HCT116 (cell line): ENCODE data around the gene PRMT9. TPM values are rescaled to one million over a fixed set of nuclear protein-coding genes. Genes with fewer than 3 reads are reported as not detected.

Source experiments
- ATAC-seq: fragments of 200-7000 bp; cut with Tn5 transposase; 2 replicates; pipeline ENCODE4 v1.9.1; 2020; ENCODE audit warnings: mild to moderate bottlenecking, moderate library complexity
- BruUV-seq: library from RNA; stranded (reverse); fragments of 400-500 nt; replicated peaks from 2 replicates; lab custom pipeline; 2021; lab: Mats Ljungman, UMichigan
- CTCF ChIA-PET: fragments of 300-600 bp; sonication (Branson Sonifier 250); formaldehyde crosslinking; loops from one replicate; lab custom pipeline; 2021; ENCODE audit warnings: antibody characterized with exemption; lab: Charles Lee
- POLR2A ChIA-PET: fragments of 300-600, 350-600 bp; sonication (Branson Sonifier 250); formaldehyde crosslinking; loops from one replicate; lab custom pipeline; 2021; ENCODE audit warnings: antibody characterized with exemption; lab: Charles Lee
- RAD21 ChIA-PET, 2 experiments: fragments of 300-600 bp; sonication (Branson Sonifier 250); formaldehyde crosslinking; loops; one replicate each; lab custom pipeline; 2023; ENCODE audit warnings: low total read pairs in 2 of 2; ENCODE audit not compliant: uncharacterized antibody in 2 of 2, unreplicated experiment in 2 of 2, low non-redundant PET in 1 of 2; lab: Charles Lee
- DNase-seq: peaks from one replicate; pipeline ENCODE4 v3.0.0-alpha.2; 2010; ENCODE audit warnings: low read depth, low spot score
- H2AFZ ChIP-seq: fragments of 200-600 bp; shearing (Covaris generic), sonication (generic); 2 replicates; pipeline ENCODE4 v1.6.1; 2017; ENCODE audit warnings: low read depth, mixed run types, mixed read lengths, antibody characterized with exemption, low read length; ENCODE audit not compliant: poor library complexity, severe bottlenecking
- H3K27ac ChIP-seq: 2 replicates; pipeline ENCODE4 v1.5.1; 2012; ENCODE audit warnings: low read depth, low read length
- H3K27me3 ChIP-seq: fragments of 200-600 bp; sonication (generic); 2 replicates; pipeline ENCODE4 v1.6.1; 2016; ENCODE audit warnings: mixed run types, low read length, mixed read lengths; ENCODE audit not compliant: insufficient read depth
- H3K36me3 ChIP-seq, 2 experiments: fragments of 200-500 bp in 1 of 2; fragments of 200-600 bp in 1 of 2; sonication (Bioruptor generic) in 1 of 2; sonication (generic) in 1 of 2; 2 replicates each; pipeline versions ENCODE4 v1.5.1 to v1.6.1; 2014 to 2016; ENCODE audit warnings: low read length in 2 of 2, inconsistent platforms in 1 of 2, mixed read lengths in 1 of 2, mixed run types in 1 of 2; ENCODE audit not compliant: insufficient read depth in 2 of 2, control insufficient read depth in 1 of 2
- H3K4me1 ChIP-seq, 2 experiments: fragments of 200-600 bp in 1 of 2; sonication (generic) in 1 of 2; 2 replicates each; pipeline versions ENCODE4 v1.5.1 to v1.6.1; 2012 to 2017; ENCODE audit warnings: low read length in 2 of 2, inconsistent platforms in 1 of 2, mild to moderate bottlenecking in 1 of 2, mixed read lengths in 1 of 2, mixed run types in 1 of 2, moderate library complexity in 1 of 2; ENCODE audit not compliant: insufficient read depth in 2 of 2, control insufficient read depth in 1 of 2
- H3K4me2 ChIP-seq: fragments of 200-600 bp; sonication (generic); 2 replicates; pipeline ENCODE4 v1.6.1; 2017; ENCODE audit warnings: mixed run types, low read length, mixed read lengths
- H3K4me3 ChIP-seq, 2 experiments: fragments of 200-600 bp in 1 of 2; sonication (generic) in 1 of 2; replicated peaks in 1 of 2; 2 replicates each; pipeline ENCODE4 v1.5.1; 2011 to 2016; ENCODE audit warnings: low read length in 2 of 2, control low read depth in 1 of 2, low read depth in 1 of 2, mild to moderate bottlenecking in 1 of 2, mixed read lengths in 1 of 2, mixed run types in 1 of 2
- H3K79me2 ChIP-seq: fragments of 200-600 bp; sonication (generic); 2 replicates; pipeline ENCODE4 v1.6.1; 2017; ENCODE audit warnings: mild to moderate bottlenecking, mixed run types, low read length, moderate library complexity, mixed read lengths; ENCODE audit not compliant: insufficient read depth
- H3K9ac ChIP-seq: fragments of 200-600 bp; sonication (generic); 2 replicates; pipeline ENCODE4 v1.6.1; 2016; ENCODE audit warnings: low read length, mixed read lengths
- H3K9me2 ChIP-seq: fragments of 200-600 bp; sonication (generic), shearing (Covaris generic); 2 replicates; pipeline ENCODE4 v1.6.1; 2017; ENCODE audit warnings: mixed run types, mild to moderate bottlenecking, moderate library complexity; ENCODE audit not compliant: insufficient read depth
- H3K9me3 ChIP-seq, 2 experiments: fragments of 200-500 bp in 1 of 2; fragments of 200-600 bp in 1 of 2; sonication (Bioruptor generic) in 1 of 2; sonication (generic) in 1 of 2; 2 replicates each; pipeline ENCODE4 v1.6.1; 2014 to 2017; ENCODE audit warnings: low read length in 2 of 2, mixed read lengths in 2 of 2, inconsistent platforms in 1 of 2, low read depth in 1 of 2, mild to moderate bottlenecking in 1 of 2, mixed run types in 1 of 2, moderate library complexity in 1 of 2; ENCODE audit not compliant: control insufficient read depth in 1 of 2, insufficient read depth in 1 of 2
- H4K20me1 ChIP-seq: fragments of 200-600 bp; sonication (generic), shearing (Covaris generic); 2 replicates; pipeline ENCODE4 v1.6.1; 2017; ENCODE audit warnings: mixed run types, mild to moderate bottlenecking, moderate library complexity; ENCODE audit not compliant: insufficient read depth
- CBX3 ChIP-seq: IDR thresholded peaks from 2 replicates; pipeline ENCODE4 v1.6.1; 2012; ENCODE audit warnings: low read depth
- CEBPB ChIP-seq: IDR thresholded peaks from 2 replicates; pipeline ENCODE4 v1.6.1; 2012; ENCODE audit warnings: low read depth
- EGR1 ChIP-seq: IDR thresholded peaks from 2 replicates; pipeline ENCODE4 v1.6.1; 2012; ENCODE audit warnings: low read depth
- ELF1 ChIP-seq: IDR thresholded peaks from 2 replicates; pipeline ENCODE4 v1.6.1; 2012; ENCODE audit warnings: low read depth, borderline replicate concordance
- EZH2phosphoT487 ChIP-seq: fragments of 200-600 bp; IDR thresholded peaks from 2 replicates; pipeline ENCODE4 v1.6.1; 2018; ENCODE audit warnings: antibody characterized with exemption, borderline replicate concordance
- MAX ChIP-seq: IDR thresholded peaks from 2 replicates; pipeline ENCODE4 v1.6.1; 2012
- RAD21 ChIP-seq: IDR thresholded peaks from 2 replicates; pipeline ENCODE4 v1.6.1; 2012; ENCODE audit warnings: low read depth, mild to moderate bottlenecking
- REST ChIP-seq: IDR thresholded peaks from 2 replicates; pipeline ENCODE4 v1.6.1; 2012; ENCODE audit warnings: low read depth
- SRF ChIP-seq: IDR thresholded peaks from 2 replicates; pipeline ENCODE4 v1.6.1; 2012; ENCODE audit warnings: low read depth
- intact Hi-C: fragments of 100-400 bp; cut with micrococcal nuclease; formaldehyde crosslinking; loops from 2 replicates; pipeline ENCODE4 v1.10.0; 2022
- total RNA-seq: library from RNA; stranded (reverse); gene quantifications from one replicate; pipeline ENCODE4 v1.2.1, GENCODE V29; 2021; ENCODE audit not compliant: unreplicated experiment

Gene PRMT9
- total RNA-seq, 1 experiment from 2014 or later = 5.8 TPM

- Histone ChIP-seq H3K9me3 (no peaks in the 10 kb centered on the region), H3K4me2 (no peak overlapping the region), H3K79me2 (peaks cover 10% of the 10 kb centered on the region), H4K20me1 (no peaks in the 10 kb centered on the region), H3K27me3 (no peaks in the 10 kb centered on the region), H3K36me3 (peaks cover 4 to 10% of the 10 kb centered on the region in 2 experiments; a peak in 3 of 4 replicates), H3K4me3 (no peak overlapping the region), H2AFZ (no peak overlapping the region), H3K9ac (no peak overlapping the region), H3K9me2 (no peaks in the 10 kb centered on the region), H3K4me1 (no peaks in the 10 kb centered on the region), H3K27ac (no peak overlapping the region)
- ChIA-PET CTCF (no interaction called here), POLR2A (no interaction called here), RAD21 (no interaction called here)
- no TSS peak for BruUV-seq
- ATAC-seq = no peak
- intact Hi-C loops = no loop called here
- DNase-seq = no peak
- TF ChIP-seq SRF (no peak), CBX3 (no peak), RAD21 (no peak), CEBPB (no peak), EGR1 (no peak), REST (no peak), EZH2phosphoT487 (no peak), ELF1 (no peak), MAX (no peak)
Observed at GRCh38 chr4:147655639-147656038, 28.3 kb downstream of the PRMT9 start.
